Activated gamma-delta T cell treated with anti-CD3 and anti-CD28 coated beads, Interleukin-2, amount 50 U/mL, for 16 hours (primary cell): Measurements from ENCODE around the gene DMPK.
"Not testable (repeated sequence)": the region's sequence is repeated elsewhere in the genome, so short reads cannot be mapped to it uniquely, and the experiment has no call there.

Experiments
- DNase-seq: peaks from one replicate; pipeline ENCODE4 v3.0.0-alpha.2; 2020; ENCODE audit warnings: low read depth

DMPK gene

GRCh38 chr19:45768984-45769782, 13.1 kb downstream of the DMPK start, which contains the start of gene SIX5:
Gene SIX5, minus strand, starts transcription at chr19:45769252. Its CDS starts 408 bp downstream, at chr19:45768844.
- peak; percentile 87 for DNase-seq

GRCh38 chr19:45768655-45768983, 13.7 kb downstream of the DMPK start:
- peak; percentile 18 for DNase-seq

GRCh38 chr19:45767881-45768654, 14.2 kb downstream of the DMPK start:
- DNase-seq, result no peak

- DNase-seq, result no peak
Measured at GRCh38 chr19:45767410-45767880, 14.8 kb downstream of the DMPK start.

- DNase-seq, result no peak
Measured at GRCh38 chr19:45766869-45767346, 15.4 kb downstream of the DMPK start.

GRCh38 chr19:45766296-45766868, 15.9 kb downstream of the DMPK start:
- DNase-seq, result no peak

GRCh38 chr19:45765702-45766295, 16.5 kb downstream of the DMPK start:
- DNase-seq, result no peak

GRCh38 chr19:45764945-45765701, 17.2 kb downstream of the DMPK start:
- DNase-seq, result no peak

GRCh38 chr19:45764475-45764874, 17.8 kb downstream of the DMPK start:
- no peak for DNase-seq

- DNase-seq, result no peak
Measured at GRCh38 chr19:45763691-45764294, 18.5 kb downstream of the DMPK start.

GRCh38 chr19:45762870-45763631, 19.2 kb downstream of the DMPK start:
- no peak for DNase-seq

GRCh38 chr19:45761714-45762113, 20.6 kb downstream of the DMPK start:
- DNase-seq, result no peak

- DNase-seq, result no peak
Measured at GRCh38 chr19:45758921-45759320, 23.4 kb downstream of the DMPK start.

- DNase-seq, result no peak
Measured at GRCh38 chr19:45757695-45758094, 24.6 kb downstream of the DMPK start.

GRCh38 chr19:45754323-45754722, 28.0 kb downstream of the DMPK start:
- no peak for DNase-seq

GRCh38 chr19:45753548-45753947, 28.7 kb downstream of the DMPK start:
- DNase-seq, result no peak

- DNase-seq, result no peak
Measured at GRCh38 chr19:45752639-45753038, 29.7 kb downstream of the DMPK start.

- not testable (repeated sequence) for DNase-seq
Measured at GRCh38 chr19:45751483-45751882, 30.8 kb downstream of the DMPK start.

GRCh38 chr19:45747513-45747912, 34.8 kb downstream of the DMPK start:
- no peak for DNase-seq

- no peak for DNase-seq
Measured at GRCh38 chr19:45746866-45747265, 35.4 kb downstream of the DMPK start.
